ACHN (cell line): ENCODE data around the gene ADARB1.
A peak's percentile ranks its signal among the peaks of the same experiment; 100 is the strongest.

Experiments
- DNase-seq: peaks from one replicate; pipeline ENCODE4 v3.0.0-alpha.2; 2015
- in situ Hi-C: cut with HindIII; loops from 2 replicates; pipeline ENCODE4 v1.10.0; 2017; ENCODE audit warnings: low sequenced_read_pairs, low pct_ligation_motif_present, low pct_unique_long_range_greater_than_20kb

ADARB1 gene

DNA sequence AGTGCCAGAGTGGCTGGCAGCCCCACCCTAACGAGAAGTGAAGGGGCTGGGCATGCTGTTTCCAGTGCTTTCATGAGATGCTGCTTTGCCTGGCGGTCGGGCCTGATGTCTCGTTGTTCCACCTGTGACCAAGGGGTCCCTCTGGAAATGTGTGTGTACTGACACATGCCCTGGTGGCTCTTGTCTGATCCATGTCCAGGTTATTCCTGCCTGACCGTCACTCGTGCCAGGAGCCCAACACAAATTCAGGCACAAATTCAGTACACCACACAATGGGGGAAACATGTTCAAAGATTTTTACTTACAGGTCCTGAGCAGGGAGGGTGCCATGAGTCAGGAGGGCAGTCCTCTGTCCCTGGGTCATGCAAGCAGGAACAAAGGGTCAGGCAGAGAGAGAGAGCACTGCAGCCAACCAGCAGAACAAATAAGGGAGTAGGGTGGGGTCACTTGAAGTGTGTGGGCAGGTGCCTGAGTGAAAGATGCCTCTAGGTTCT is 76.3 kb downstream of the ADARB1 start:
- no peak for DNase-seq
- in situ Hi-C loops: no loop called here

DNA sequence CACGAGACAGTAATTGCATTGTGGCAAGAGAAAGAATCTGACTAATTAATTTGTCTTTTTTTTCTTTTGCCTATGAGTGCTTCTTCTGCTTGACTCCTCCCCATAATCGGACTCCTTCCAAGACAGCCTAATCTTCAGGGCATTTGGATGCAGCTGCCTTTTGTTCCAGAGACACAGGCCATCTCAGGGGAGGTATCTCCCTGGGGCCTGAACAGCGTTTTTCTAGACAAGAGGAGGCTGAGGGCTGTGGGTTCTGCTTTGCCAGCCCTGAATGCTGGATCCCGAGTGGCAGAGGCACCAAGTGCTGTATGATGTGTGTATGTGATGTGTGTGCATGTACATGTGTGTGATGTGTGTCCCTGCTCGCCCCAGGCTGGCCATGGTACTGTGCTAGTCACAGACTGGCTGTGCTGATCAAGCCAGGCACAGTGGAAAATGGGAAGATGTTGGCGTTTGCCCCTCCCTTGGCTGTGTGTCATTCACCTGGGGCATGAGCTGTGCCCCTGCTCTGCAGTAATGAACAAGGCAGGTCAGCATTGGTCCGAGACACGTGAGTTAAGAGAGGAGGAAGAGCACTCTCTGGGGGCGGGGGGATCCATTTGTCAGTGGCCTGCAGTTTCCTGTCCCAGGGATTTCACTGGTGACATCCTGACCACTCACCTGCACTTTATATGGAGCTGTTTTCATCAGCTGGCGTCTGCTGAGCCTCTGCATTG is 77.2 kb downstream of the ADARB1 start:
- in situ Hi-C loops: no loop called here
- DNase-seq: no peak

DNA sequence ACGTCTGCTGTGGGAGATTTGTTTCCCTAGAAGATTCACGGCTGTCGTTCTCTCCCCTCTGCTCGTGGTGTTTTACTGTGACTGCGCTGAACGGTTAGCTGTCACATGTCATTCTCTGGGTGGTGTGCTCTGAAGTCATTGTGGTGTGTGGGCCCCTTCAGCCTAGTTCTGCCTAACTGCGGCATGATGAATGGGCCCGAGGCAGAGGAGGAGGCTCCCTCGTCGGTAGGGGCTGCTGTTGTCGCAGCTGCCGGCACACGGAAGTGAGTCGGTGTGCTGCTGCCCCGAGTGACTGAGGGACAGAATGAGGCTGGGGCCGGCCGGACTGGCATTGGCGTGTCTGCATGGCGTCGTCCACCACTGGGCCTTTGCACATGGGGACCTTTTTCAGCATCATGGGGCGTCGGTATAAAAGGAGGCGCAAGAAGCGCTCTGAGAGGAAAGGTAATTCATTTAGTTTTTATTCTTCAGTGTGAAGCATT is 77.9 kb downstream of the ADARB1 start:
- DNase-seq: no peak
- in situ Hi-C loops: no loop called here

DNA sequence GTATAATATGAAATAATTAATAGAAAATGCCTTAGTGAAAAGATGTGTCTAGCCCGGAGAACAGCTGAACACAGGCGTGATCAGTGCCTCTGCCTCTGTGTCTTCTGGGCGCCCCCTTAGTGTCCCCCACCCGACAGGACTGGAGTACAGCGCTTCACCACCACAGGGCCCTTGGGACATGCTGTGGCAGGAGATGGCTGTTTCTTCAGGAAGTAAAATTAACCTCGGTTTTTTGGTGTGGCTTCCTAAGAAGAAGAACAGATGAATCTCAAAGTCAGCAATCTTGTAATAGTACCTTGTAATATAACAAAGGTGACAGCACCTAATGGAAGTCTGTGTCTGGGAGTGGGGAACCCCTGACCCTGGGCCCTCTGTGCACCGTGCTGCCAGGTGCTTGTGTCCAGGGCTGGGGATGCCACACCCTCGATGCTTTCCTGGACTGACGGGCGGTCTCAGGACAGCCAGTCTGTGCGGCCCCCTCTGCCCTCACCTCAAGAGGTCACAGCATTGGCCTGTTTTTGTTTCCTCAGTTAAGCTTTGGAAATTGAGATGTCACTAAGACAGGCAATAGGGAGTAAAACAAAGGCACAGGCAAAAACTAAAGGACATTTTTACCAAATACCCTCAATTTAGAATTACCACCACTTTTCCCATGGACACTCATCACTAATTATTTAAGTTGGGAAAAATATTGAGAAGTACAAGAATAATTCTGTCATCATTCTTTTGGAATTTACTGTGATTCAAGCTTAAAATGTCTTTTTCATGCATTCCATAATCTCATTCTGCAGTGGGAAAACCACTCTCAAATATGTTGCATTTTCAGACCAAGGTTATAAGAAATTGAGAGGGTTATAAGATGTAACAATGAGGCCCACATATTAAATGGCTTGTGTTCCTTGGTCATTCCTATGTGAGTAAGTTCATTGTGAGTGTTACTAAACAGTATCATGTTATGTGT is 79.3 kb downstream of the ADARB1 start:
- DNase-seq: no peak
- in situ Hi-C loops: no loop called here

DNA sequence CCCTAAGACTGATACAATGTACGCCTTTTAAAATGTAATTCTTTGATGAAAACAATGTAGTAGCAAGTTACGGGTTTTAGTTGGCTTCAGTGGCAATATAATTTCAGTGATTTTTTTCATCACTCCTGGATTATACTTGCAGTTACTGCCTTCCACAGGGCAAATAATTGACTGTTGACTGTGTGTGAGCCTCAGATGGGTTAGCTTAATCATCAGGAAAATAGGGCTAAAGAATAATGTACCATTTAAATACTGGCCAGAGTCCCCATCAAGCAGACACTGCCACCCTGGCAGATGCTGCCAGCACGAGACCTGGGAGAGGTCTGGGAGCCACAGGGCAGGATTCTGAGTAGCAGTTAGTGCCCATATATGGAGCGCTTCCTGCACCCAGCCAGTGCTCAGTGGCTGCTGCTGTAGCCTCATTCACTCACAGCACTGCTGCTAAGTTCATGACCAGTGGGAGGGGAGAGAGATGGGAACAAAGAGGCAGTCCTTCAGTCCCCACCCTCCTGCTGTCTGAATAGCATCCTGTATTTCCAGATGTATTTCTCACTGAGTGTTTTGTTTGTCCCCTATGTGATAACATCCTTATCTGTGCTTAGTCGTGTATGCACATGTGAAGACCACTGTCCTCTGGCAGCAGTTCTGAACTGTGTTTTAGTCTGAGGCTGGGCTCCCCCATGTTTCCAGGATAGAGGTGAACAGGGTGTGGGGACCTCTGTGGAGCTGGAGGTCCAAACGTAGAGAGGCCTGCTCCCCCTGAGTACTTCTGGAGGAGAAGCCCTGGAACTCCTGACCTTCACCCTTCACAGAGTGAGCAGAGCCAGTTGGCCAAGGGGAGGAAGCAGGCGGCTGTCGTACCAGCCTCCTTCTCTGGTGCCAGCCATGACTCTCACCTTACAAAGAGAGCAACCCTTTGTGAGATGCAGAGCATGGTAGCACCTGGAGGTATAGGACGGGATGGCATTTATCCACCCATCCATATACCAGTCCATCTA is 80.4 kb downstream of the ADARB1 start:
- in situ Hi-C loops: no loop called here
- peak; percentile 15 for DNase-seq

DNA sequence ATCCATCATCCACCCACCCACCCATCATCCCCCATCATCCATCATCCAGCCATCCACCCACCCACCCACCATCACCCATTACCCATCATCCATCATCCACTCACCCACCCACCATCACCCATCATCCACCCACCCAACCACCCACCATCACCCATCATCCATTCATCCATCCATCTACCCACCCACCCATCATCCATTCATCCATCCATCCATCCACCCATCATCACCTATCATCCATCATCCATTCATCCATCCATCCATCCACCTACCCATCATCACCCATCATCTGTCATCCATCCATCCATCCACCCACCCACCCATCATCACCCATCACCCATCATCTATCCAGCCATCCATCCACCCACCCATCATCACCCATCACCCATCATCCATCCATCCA is 81.5 kb downstream of the ADARB1 start:
- DNase-seq: no peak
- in situ Hi-C loops: no loop called here

DNA sequence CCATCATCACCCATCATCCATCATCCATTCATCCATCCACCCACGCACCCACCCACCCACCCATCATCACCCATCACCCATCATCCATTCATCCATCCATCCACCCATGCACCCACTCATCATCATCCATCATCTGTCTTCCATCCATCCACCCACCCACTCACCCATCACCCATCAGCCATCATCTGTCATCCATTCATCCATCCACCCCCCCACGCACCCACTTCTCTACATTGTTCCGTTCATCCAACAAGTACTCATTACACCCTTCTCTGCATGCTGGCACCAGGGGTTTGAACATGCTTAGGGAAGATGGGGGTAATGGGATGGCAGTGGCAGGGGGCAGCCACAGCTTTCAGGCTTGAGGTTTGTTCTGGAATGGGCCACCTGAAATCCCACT is 82.1 kb downstream of the ADARB1 start:
- in situ Hi-C loops: no loop called here
- no peak for DNase-seq

DNA sequence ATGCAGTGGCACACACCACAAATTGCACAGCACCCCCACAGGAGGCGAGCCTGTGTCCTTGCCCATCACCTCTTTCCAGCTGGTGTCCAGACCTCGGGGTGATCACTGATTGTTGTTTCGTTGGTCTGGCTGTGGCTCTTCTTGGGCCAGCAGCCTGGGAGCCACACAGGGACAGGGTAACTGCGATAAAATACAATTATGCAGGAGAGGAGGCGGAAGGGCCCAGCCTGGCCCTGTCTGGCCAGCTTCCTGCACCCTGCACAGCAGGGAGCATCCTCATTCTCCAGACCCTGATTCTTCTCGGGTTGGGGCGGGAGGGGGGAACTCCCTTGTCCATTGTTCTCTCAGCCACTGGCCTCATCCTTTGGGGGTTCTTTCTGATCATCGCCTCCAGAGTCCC is 83.6 kb downstream of the ADARB1 start:
- in situ Hi-C loops: no loop called here
- DNase-seq: no peak

DNA sequence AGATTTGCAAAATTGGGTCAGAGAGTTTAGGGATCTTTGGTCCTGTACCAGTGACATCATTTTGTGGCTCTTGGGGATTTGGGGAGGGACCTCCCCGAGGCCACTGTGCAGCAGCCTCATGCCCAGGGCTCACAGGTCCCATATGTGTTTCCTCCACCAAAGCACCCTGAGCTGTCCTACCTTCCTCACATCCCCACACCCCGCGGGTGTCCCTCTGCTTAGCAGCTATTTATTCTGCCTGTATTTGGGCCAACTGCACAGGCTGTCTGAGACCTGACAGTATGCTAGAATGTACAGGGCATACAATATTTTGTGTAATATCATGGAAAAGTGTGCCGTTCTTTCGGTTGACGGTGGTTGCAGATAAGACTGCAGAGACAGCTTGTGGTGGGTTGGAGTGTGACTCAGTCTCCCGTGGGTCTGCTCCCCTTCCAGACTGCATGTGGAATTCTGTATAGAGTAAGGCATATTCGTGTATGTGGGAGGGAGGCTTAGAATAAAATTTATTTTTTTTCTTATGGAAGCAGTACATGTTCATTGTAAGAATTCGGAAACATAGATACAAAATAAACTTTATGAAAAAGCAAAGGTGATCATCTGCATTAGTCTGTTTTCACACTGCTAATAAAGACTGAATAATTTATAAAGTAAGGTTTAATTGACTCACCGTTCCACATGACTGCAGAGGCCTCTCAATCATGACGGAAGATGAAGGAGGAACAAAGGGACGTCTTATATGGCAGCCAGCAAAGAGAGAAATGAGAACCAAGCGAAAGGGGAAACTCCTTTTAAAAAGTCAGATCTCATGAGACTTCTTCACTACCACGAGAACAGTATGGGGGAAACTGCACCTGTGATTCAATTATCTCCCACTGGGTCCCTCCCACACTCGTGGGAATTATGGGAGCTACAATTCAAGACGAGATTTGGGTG is 84.4 kb downstream of the ADARB1 start:
- no peak for DNase-seq
- in situ Hi-C loops: no loop called here

DNA sequence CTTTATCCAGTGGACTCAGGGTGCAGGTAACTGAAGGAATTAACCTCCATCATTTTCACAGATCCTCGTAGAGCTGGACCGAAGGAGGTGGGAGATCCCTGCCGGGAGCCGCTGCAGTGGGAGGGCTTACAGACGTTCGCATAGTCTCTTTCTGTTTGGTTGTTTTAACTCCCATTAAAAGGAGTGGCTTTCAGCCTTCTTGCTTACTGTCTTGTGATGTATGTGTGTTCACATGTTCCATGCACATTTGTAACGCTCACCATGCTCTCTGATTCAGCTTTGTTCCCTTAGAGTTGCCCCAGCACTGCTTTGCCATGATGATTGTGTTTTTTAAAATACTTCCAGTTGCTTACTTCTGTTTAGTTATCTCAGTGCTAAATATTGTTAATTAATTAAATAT is 85.8 kb downstream of the ADARB1 start:
- DNase-seq: no peak
- in situ Hi-C loops: no loop called here

DNA sequence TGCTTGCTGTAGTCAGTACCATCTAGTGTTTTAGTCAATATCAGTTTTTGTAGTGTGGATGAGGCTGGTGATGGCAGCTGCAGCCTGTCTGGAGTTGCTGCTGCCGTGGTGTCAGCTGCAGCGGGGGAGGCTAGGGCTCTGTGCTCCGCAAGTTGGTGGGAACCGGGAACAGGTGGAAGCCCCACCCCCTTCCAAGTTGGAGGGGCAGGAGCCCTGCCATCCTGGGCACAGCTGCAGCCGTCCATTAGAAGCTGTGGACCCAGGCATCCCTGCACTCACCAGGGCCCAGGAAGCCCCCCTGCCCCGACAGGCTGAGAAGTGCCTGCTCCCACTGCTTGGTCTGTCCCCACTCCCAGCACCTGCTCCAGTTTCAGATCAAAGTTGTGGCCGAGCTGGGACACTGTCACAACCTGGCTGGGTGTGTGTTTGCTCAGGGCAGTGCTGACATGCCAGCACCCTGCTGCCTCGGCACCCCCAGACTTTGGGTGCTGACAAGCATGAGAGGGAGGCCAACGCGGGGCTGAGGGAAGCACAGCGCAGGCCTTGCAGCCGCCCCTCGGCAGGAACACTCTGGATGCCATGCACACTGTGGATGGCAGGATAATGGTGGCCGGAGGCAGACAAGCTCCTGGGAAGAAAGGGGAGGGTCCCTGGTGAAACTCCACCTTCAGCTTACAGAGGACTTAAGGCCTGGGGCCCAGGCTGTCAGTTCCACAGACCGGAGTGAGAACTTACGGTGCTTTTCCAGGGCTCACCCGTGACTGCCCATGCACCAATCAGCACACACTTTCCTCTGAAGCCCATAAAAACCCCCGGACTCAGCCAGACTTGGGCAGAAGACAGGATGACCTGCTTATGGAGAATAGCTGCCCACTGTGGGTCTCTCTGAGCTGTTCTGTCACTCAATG is 86.9 kb downstream of the ADARB1 start:
- no peak for DNase-seq
- in situ Hi-C loops: no loop called here

DNA sequence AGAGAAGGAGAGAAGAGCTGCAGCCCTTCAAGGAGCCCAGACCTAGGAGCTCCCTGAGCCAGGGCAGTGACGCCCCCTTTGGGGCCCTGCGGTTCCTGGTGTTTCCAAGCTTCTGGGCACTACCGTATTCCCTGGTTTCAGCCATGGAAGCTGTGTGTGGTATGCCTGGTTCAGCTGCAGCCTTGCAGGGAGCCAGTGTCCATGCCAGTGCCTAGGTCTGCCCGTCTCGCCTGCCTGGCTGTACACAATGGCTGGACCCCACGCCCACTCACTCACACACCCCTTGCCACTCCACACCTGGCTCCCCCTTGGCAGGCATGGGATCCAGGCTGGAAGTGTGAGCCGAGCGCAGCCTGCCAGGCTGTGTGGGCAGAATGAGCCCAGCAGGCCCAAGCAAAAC is 87.7 kb downstream of the ADARB1 start:
- in situ Hi-C loops: no loop called here
- DNase-seq: no peak

DNA sequence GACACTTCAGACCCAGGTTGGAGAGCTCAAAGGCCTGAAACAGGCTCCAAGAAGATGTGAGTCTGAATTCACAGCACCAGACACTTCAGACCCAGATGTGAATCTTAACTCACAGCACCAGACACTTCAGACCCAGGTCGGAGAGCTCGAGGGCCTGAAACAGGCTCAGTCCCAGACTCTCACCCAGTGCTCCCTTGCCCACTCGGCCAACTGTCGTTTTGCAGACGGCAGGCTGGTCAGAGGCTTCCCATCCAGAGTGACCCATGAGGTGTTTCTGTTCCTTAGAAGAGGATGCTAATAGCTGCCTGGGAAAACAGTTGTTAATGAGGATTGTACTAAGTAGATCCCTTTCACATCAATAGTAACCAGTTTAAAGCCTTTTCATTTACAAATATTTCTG is 88.4 kb downstream of the ADARB1 start:
- in situ Hi-C loops: no loop called here
- DNase-seq: no peak

DNA sequence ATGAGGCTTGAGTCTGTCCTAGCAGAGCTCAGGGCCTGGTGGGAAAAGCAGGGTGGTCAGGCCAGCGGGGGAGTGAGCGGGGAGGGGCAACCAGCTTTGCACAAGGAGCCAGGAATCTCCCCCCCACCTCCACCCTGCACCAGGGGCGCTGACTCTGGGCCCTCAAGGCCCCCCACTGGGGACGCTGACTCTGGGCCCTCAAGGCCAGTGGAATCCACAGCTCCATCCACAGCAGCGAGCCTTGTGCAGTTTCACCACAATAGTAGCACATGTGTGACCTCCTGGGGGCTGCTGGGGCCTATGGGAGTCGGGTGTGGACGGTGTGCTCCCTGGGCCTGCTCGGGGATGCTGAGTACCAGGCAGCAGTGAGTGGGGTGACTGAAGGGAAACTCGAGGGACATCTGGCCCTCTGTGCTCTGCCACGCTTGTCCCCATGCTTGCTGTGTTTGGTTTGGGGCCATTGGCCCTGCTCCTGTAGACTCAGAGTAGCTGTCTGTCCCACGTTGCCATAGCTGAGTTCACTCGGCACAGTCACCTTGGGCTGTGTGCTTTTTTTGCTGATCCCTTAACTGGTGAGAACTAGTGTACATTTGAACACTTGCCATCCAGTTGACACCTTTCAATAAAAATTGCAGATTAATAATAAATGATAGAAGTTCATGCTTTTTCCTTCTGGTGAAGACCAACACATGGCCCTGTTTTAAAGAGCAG is 89.2 kb downstream of the ADARB1 start:
- in situ Hi-C loops: no loop called here
- DNase-seq: no peak

DNA sequence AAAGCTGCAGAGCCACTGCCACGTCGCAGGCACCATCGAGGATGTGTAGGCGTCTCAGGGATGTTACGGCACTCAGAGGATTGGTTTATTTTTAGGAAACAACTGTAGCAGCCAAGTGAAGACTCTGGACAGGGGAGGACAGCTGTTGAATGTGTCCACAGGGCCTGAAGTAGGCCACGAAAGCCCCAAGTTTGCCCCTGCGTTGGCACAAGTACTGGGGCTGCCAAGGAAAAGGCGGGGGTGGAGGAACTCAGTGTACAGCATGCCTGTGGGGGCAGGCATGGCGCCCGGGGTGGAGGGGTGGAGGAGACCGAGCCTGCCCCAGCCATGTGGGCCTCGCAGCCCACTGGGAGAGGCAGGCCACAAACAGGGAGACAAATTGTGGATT is 89.7 kb downstream of the ADARB1 start:
- DNase-seq: no peak
- in situ Hi-C loops: no loop called here

DNA sequence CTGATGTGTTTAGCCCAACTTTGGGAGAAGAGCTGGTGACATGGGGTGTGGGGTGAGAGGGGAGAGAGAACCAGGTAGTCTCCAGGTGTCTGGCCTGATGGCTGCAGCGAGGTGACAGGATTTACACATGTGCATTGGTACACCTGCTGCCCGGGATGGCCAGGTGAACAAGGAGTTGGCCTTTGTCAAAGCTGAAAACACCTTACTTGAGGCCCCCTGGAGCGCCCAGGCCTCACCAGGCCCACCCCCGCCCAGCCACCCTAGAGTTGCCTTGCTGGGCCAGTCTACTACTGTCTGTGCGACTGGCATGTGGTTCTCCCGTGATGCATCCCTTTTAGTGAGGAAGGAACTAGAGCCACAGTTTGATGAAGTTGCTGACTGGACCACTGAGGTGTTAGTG is 90.5 kb downstream of the ADARB1 start:
- in situ Hi-C loops: no loop called here
- DNase-seq: no peak
